HG03354 (cell line): Measurements from ENCODE around the gene MYO5A.
"Not testable (repeated sequence)": the region's sequence is repeated elsewhere in the genome, so short reads cannot be mapped to it uniquely, and the experiment has no call there.

ENCODE experiments used
- ATAC-seq: cut with Tn5 transposase; IDR thresholded peaks from one replicate; pipeline ENCODE4 v1.9.1; 2021; ENCODE audit warnings: mild to moderate bottlenecking; ENCODE audit not compliant: unreplicated experiment, poor library complexity, severe bottlenecking

MYO5A gene

DNA sequence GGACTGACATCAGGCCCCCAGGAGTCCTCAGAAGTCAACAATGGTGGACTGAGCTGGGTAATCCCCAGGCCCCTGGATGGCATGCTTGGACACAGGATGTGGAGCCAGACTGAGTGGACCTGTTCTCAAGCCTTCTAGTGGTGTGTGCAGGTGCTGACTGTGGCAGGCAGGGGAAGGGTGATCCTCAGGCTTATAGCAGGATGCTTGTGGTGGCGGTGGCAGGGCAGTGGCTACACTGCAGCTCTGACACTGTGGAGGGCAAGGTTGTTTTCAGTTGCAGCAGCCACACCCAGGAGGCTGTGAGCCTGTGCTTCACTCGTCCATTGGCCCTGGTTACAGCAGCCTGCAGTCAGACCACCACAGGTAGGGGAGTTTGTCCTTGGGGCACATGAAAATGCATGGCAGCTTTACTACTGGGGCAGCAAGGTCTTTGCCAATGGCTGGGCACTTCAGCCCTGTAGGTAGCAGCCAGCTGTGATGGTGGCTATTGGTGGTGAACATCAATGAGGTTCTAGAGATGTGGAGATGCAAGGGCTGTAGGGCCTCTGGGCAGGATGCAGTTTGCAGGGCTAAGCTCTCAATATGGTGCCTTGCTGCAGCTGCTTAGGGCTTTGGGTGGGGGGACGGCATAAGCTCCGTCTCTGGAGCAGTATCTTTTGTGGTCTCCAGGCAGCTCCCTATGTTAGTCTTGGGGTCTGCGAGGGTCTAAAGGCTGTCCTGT is 17.5 kb upstream of the MYO5A start:
- ATAC-seq: no peak

DNA sequence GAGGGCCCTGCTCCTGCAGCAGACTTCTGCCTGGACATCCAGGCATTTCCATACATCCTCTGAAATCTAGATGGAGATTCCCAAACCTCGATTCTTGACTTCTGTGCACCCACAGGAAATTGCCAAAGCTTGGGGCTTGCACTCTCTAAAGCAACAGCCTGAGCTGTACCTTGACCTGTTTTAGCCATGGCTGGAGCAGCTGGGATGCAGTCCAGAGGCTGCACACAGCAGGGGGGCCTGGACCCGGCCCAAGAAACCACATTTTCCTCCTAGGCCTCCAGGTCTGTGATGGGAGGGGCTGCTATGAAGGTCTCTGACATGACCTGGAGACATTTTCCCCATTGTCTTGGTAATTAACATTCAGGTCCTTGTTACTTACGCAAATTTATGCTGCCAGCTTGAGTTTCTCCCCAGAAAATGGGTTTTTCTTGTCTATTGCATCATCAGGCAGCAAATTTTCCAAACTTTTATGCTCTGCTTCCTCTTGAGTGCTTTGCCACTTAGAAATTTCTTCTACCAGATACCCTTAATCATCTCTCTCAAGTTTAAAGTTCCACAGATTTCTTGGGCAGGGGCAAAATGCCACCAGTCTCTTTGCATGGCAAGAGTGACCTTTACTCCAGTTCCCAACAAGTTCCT is 11.8 kb upstream of the MYO5A start:
- no peak for ATAC-seq

GRCh38 chr15:52537459-52537858 is 8.8 kb upstream of the MYO5A start:
- no peak for ATAC-seq

DNA sequence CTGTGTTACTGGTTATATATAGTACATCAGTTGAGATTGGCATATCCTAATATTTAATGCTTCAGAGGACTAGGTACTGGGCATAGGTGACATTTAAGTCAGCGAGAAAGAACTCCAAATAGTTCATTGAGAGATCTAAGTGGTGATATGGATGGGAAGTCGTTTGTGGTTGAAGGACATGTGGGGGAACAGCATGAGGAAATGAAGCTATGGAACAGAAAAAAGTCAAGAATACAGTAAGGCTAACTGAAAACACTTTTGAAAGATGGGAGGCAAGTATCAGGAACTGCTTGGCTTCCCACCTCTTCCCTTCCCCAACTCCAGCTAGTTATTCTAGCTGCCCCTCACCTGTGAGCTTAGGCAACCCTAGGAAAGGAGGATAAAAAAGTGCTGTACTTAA is 3.7 kb upstream of the MYO5A start:
- ATAC-seq: no peak

DNA sequence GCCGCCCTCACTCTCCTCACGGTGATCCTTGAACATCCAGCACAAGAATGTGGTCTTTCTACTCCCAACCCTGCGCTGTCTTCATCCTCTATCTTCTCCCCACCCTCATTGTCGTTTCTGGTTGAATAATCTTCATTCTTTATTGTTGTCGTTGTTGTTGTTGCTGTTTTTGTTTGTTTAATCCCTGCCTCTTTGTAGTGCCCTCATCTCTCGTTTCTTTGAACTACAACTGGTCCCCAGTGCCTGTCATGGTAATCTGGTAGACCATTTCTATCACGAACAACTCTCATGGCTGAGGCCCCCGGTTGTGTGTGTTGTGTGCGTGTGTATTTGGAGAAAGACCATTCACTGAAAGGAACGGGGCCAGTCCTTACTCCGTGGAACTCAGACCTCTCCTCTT is 1.3 kb upstream of the MYO5A start:
- ATAC-seq: no peak

GRCh38 chr15:52529341-52529924 is 753 bp upstream of the MYO5A start:
- peak; percentile 3 for ATAC-seq

DNA sequence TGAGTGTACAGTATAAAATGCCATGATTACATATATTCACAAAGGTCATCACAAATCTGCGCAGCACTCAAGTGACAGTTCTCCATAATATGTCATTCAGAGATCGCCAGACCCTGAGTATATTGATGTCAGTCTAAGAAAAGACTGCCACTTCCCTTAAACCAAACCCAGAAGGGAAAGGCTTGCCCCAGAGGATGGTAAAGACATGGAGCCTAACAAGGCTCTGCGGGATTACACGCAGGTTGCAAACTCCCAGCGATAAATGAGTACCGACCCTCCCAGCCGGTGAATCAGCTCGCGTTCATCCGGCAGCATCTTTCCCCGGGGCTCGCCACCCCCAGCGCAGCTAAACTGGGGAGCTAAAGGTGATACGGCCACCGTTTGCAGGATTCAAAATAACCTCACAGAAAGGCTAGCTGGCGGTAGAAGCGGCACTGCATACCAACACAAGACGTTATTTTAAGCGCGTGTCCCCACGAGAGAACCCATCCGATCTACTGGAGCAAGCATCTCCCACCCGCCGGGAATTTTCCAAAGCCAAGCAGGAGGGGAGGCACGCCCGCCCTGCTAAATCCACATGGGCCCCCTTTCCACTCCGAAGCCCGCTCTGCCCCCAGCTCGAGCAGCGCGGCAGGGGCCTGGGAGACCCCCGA is 643 bp downstream of the MYO5A start:
- ATAC-seq: peak; percentile 9

DNA sequence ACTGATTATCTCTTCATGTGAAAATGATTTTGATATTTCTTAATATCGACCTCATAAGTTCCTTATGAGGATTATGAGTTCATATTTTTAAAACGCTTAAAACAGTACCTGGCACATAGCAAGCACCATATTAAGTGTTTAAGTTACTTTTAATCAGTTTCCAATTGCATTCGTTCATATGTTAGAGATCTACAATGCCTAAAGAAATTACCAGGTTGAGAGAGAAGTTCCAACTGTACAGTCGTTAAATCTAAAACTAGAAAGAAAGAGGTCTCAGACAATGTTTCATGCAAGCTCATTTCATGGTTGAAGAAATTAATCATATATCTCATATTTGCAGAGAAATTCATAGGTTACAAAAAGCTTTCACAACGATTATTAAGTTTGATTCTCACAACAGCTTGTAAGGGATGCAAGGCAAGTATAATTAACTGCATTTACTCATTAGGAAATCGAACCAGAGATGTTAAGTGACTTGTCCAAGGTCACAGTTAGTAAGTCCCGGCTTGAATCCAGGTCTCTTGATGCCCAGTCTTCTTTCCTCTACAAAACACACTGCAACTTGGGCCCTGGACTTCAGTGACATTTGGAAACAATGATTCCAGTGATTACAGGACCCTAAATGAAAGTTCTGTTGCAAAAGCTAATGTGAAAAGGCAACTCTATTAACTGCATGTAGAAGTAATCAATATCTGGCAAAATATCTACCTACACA is 1.3 kb downstream of the MYO5A start:
- no peak for ATAC-seq

DNA sequence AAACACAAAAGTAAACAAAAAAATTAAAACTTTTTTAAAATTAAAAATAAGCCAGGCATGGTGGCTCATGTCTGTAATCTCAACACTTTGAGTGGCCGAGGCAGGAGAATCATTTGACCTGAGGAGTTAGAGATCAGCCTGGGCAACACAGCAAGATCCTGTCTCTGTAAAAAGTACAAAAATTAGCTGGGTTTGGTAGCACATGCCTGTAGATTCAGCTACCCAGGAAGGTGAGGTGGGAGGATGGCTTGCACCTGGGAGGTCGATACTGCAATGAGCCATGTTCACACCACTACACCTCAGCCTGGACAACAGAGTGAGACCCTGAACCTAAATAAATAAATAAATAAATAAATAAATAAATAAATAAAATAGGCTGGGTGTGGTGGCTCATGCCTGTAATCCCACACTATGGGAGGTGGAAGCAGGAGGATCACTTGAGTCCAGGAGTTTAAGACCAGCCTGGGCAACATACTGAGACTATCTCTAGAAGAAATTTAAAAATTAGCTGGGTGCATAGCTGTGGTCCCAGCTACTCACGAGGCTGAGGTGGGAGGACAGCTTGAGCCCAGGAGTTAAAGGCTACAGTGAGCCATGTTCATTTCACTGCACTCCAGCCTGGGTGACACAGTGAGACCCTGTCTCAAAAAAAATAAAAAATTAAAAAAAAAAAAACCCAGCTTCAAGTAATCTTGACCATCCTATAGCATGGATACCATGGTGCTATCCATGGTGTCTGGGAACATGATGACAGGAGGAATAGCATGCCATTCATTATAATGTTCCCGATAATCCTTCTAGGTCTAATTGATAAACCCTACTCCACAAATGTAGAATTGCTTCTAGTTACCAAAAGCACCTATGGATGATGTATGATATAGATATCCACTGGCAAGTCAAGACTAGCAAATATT is 4.2 kb downstream of the MYO5A start:
- ATAC-seq: no peak

DNA sequence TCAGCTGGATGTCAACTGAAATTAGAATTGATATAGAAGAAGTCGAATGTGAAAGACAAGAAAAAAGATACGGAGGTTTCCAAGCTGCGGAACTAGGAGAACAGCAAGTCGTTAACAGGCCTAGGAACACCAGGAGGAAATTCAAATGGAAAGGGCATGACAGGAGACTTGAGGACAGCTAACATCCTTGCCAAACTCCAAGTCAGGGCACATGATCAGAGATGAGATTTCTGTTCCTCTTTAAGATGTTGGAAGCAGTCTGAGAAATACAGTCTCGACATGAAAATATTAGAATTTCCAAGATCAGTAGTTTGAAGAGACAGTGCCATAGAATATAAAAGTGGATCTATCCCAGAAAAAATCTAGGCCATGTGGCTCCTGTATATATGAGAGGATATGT is 5.0 kb downstream of the MYO5A start:
- ATAC-seq: no peak

- ATAC-seq: no peak
Measured at GRCh38 chr15:52523192-52523591, 5.5 kb downstream of the MYO5A start.

- ATAC-seq: no peak
Measured at GRCh38 chr15:52521682-52522081, 7.0 kb downstream of the MYO5A start.

DNA sequence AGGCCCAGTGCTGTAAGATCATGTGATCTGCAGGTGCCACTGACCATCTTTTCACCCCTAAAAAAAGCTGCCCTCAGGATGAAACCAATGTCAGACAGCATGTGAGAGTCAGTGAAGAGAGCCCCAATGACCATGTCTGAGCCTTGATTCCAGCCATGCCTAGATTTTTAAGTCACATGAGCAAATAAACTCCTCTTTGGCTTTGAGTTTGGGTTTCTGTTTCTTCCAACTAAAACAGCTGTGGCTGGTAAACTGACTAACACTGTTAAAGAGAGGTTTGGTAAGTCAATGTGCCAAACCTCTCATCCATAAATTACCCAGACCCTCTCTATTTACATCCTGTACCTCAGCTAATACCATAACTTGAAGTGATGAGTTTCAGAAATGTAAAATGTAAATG is 8.3 kb downstream of the MYO5A start:
- ATAC-seq: no peak

DNA sequence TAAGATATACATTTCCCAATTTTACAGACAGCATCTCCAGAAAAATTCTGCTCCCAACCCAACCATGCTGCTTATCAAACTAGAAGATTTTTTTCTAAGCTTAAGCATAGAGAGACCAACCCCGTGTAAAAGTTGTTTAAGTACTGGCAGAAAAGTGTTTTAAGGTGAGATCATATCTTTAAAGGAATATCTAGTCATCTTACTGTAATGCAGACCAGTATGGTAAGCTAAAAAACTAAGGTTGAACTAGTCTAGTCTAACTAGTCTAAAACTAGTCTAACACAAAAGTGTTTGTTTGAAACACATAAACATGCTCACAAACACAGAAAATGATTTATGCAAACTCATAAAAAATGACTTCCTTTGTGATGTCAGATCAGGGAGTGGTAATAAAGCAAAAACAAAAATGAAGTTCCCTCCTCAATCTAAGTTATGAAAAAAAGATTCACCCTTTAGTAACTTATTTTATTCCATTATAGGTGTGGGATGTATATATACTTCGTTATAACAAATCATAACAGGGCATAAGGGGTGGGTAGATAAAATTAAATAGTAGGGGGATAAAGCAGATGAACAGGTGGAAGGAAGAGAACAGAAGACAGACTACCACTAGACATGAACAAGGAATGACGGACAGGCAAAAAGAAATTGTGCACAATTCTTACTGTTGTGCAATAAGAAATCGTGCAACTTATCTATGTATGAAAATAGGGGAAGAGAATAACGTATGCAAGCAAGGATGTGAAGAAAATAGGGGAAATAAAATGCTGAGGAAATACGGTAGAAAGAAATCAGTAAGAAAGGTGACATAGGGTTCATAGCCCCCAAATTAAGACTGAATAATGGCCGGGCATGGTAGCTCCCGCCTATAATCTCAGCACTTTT is 10.0 kb downstream of the MYO5A start:
- no peak for ATAC-seq

DNA sequence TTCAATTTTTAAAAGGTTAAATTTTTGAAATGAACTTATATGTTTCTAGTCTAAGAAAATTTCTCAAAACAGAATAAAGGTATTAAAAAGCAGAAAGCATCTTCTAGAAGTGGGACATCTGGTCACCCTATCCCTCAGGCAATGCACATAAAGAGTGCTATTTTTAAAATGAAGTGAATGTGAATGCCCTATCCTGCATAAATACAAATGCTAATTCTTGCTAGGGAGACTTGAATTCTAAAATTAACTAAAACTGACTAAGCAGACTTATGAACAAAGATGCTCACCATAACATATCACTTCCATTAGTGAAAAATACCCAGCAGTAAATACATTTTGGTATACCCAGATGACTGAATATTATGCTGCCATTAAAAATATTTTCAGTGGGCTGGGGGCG is 11.7 kb downstream of the MYO5A start:
- ATAC-seq: no peak

- ATAC-seq: no peak
Measured at GRCh38 chr15:52515343-52515742, 13.3 kb downstream of the MYO5A start.

DNA sequence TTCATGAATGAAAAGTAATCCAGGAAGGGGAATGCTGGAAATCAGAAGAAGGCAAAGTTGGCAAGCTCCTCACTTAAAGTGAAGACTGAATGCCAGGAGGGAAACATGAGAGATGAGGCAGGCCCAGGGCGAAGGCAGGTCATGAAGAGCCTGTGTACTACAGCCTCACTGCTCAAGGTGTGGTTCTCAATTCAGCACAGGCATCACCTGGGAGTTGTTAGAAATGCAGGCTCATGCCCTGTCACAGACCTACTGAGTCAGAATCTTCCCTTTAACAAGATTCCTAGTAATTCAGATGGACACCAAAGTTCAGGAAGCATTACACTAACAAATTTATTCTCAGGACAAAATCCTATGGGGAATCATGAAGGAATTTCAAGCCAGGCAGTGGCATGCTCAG is 14.2 kb downstream of the MYO5A start:
- ATAC-seq: no peak

DNA sequence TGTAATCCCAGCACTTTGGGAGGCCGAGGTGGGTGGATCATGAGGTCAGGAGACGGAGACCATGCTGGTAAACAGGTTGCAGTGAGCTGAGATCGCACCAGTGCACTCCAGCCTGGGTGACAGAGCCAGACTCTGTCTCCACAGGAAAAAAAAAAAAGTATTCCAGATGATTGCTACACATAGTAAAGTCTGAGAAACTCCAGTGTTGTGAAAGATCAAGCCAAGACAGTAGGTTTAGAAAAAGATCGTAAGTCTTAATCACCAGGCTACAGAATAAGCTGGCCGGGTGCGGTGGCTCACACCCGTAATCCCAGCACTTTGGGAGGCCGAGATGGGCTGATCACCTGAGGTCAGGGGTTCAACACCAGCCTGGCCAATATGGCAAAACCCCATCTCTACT is 15.8 kb downstream of the MYO5A start:
- ATAC-seq: not testable (repeated sequence)
